Spleen (tissue), 11 donors: ENCODE results near the gene POLN. TPM values are rescaled to one million over a fixed set of nuclear protein-coding genes. Genes with fewer than 3 reads are reported as not detected.
A peak's percentile ranks its signal among the peaks of the same experiment; 100 is the strongest.

Experiments
- DNase-seq: peaks from one replicate; pipeline ENCODE4 v3.0.0-alpha.2; 2020
- H3K27ac ChIP-seq, 8 donors: fragments of 200-600 bp; sonication (generic) in 7 of 8; 1 replicate in 4 of 8; 2 replicates in 4 of 8; pipeline versions ENCODE4 v1.5.0 to v1.8.0; 2016 to 2021; ENCODE audit warnings: inconsistent platforms in 4 of 8, mild to moderate bottlenecking in 4 of 8, moderate library complexity in 1 of 8
- H3K27me3 ChIP-seq, 7 donors: fragments of 200-600 bp; sonication (generic) in 6 of 7; replicated peaks in 1 of 7; 1 replicate in 4 of 7; 2 replicates in 3 of 7; pipeline versions ENCODE4 v1.5.0 to v1.8.0; 2016 to 2021; ENCODE audit warnings: inconsistent platforms in 3 of 7, mild to moderate bottlenecking in 1 of 7
- H3K36me3 ChIP-seq, 6 donors: fragments of 200-600 bp; sonication (generic) in 5 of 6; 1 replicate in 4 of 6; 2 replicates in 2 of 6; pipeline versions ENCODE4 v1.5.0 to v1.8.0; 2016 to 2021; ENCODE audit warnings: inconsistent platforms in 2 of 6
- H3K4me1 ChIP-seq, 6 donors: fragments of 200-600 bp; sonication (generic) in 5 of 6; 1 replicate in 3 of 6; 2 replicates in 3 of 6; pipeline versions ENCODE4 v1.5.0 to v1.8.0; 2016 to 2021; ENCODE audit warnings: inconsistent platforms in 3 of 6
- H3K4me3 ChIP-seq, 8 donors: fragments of 200-600 bp; sonication (generic) in 7 of 8; 1 replicate in 4 of 8; 2 replicates in 4 of 8; pipeline versions ENCODE4 v1.5.0 to v1.8.0; 2016 to 2021; ENCODE audit warnings: inconsistent platforms in 4 of 8, mild to moderate bottlenecking in 4 of 8, moderate library complexity in 2 of 8
- H3K9me3 ChIP-seq, 8 donors: fragments of 200-600 bp; sonication (generic) in 7 of 8; 1 replicate in 4 of 8; 2 replicates in 4 of 8; pipeline versions ENCODE4 v1.5.0 to v1.8.0; 2016 to 2021; ENCODE audit warnings: inconsistent platforms in 4 of 8
- POLR2A ChIP-seq, 3 donors: fragments of 450-650 bp; IDR thresholded peaks; one replicate each; pipeline ENCODE4 v1.5.1; 2017; ENCODE audit warnings: antibody characterized with exemption in 3 of 3, mild to moderate bottlenecking in 1 of 3
- POLR2AphosphoS5 ChIP-seq, 3 donors: sonication (generic); formaldehyde crosslinking; IDR thresholded peaks; one replicate each; pipeline ENCODE4 v1.5.1; 2017; ENCODE audit warnings: antibody characterized with exemption in 3 of 3
- WGBS, 5 donors: extraction: QIAGEN DNeasy Blood & Tissue Kit in 3 of 5; methylation state at CpG; one replicate each; pipeline versions ENCODE4 v1.1.5 to v1.1.7; 2013 to 2018; 5-methylcytosine and 5-hydroxymethylcytosine counted together
- intact Hi-C: fragments of 100-400 bp; cut with DNase I; formaldehyde crosslinking; loops from one replicate; pipeline ENCODE4 v1.15.0; 2023; ENCODE audit warnings: low total_unique reads
- polyA plus RNA-seq, 3 donors: library from polyadenylated mRNA; stranded (reverse); fragments of 200-250 nt; gene quantifications; one replicate each; pipeline ENCODE4 v1.2.1, GENCODE V29; 2013
- total RNA-seq, 7 donors: library from RNA; depleted of rRNA in 3 of 7; stranded (reverse); fragments of >200 nt in 3 of 7; fragmentation: NEBNext Ultra II Directional in 4 of 7; extraction: Animal tissue kit (Norgen Biotek cat#: 25700) in 4 of 7; gene quantifications; one replicate each; pipeline versions ENCODE4 v1.1.0 to v1.2.1, GENCODE V29; 2016 to 2021
- TF ChIP-seq, protein P1 (sequence below), 11 experiments: fragments of 200-600 bp in 7 of 11; fragments of 450-650 bp in 4 of 11; sonication (generic) in 4 of 11; IDR thresholded peaks in 8 of 11; conservative IDR thresholded peaks in 3 of 11; 1 replicate in 7 of 11; 2 replicates in 4 of 11; pipeline versions ENCODE4 v1.4.0 to v1.8.0; 2016 to 2021; ENCODE audit warnings: antibody characterized with exemption in 11 of 11, inconsistent platforms in 4 of 11, mild to moderate bottlenecking in 1 of 11
- donor health status: healthy with polysubstance abuse.
- donor health status: DM: no; HTN: no; CAD: no; lungs with moderate emphysema.
- donor health status: DM: no; HTN: no; CAD: no.
- donor health status: Bipolar disorder and iron deficiency.
- donor health status: healthy.
- donor health status: DM: no; HTN: no; CAD: no.
- donor health status: DM: yes; HTN: yes; CAD: no.

Gene POLN
- total and polyA plus RNA-seq, 10 donors, result 1.2 to 3.5 (median 2.5) TPM

DNA sequence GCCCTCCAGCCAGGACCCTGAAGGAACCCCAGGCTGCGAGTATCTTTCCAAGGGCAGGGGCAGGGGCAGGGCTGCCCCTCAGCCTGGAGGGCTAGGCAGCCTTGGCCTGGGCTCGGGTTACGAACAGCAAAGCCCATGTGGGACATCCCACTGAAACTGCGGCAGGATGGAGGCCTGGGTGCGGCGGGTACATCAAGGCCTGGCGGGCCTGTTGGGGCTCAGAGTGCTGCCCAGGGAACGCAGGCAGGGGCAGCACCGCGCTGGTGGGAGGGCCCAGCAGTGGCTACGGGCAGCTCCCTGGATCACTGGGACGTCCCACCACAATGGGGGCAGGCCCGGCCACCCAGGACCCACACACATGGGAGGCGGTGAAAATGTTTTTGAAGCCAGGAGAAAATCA is 171.9 kb downstream of the POLN start:
- H3K36me3 ChIP-seq, result no peaks in the 10 kb centered on the region
- peak; percentile 50 for DNase-seq
- no peak overlapping the region for H3K27ac ChIP-seq
- TF ChIP-seq, protein P1, sequence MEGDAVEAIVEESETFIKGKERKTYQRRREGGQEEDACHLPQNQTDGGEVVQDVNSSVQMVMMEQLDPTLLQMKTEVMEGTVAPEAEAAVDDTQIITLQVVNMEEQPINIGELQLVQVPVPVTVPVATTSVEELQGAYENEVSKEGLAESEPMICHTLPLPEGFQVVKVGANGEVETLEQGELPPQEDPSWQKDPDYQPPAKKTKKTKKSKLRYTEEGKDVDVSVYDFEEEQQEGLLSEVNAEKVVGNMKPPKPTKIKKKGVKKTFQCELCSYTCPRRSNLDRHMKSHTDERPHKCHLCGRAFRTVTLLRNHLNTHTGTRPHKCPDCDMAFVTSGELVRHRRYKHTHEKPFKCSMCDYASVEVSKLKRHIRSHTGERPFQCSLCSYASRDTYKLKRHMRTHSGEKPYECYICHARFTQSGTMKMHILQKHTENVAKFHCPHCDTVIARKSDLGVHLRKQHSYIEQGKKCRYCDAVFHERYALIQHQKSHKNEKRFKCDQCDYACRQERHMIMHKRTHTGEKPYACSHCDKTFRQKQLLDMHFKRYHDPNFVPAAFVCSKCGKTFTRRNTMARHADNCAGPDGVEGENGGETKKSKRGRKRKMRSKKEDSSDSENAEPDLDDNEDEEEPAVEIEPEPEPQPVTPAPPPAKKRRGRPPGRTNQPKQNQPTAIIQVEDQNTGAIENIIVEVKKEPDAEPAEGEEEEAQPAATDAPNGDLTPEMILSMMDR (IDR thresholded peaks at IDR 0.05 in 8 of 11, conservative IDR thresholded peaks at IDR 0.05 in 3 of 11), result no peak
- TF ChIP-seq POLR2A (IDR thresholded peaks at IDR 0.05) (no peak), POLR2AphosphoS5 (IDR thresholded peaks at IDR 0.05) (no peak)
- peaks cover 0 to 50% (median 0%) of the 10 kb centered on the region in 7 donors for H3K27me3 ChIP-seq
- H3K9me3 ChIP-seq, result no peaks in the 10 kb centered on the region
- 81 to 88% (median 85%) methylated on average over 11 to 14 of the region's 14 CpGs; no CpG with 5 or more reads in 1 of the 5 donors for WGBS, 5 donors
- intact Hi-C loops, result no loop called here
- no peak overlapping the region for H3K4me3 ChIP-seq
- peaks cover 0 to 20% (median 9%) of the 10 kb centered on the region in 6 donors for H3K4me1 ChIP-seq

DNA sequence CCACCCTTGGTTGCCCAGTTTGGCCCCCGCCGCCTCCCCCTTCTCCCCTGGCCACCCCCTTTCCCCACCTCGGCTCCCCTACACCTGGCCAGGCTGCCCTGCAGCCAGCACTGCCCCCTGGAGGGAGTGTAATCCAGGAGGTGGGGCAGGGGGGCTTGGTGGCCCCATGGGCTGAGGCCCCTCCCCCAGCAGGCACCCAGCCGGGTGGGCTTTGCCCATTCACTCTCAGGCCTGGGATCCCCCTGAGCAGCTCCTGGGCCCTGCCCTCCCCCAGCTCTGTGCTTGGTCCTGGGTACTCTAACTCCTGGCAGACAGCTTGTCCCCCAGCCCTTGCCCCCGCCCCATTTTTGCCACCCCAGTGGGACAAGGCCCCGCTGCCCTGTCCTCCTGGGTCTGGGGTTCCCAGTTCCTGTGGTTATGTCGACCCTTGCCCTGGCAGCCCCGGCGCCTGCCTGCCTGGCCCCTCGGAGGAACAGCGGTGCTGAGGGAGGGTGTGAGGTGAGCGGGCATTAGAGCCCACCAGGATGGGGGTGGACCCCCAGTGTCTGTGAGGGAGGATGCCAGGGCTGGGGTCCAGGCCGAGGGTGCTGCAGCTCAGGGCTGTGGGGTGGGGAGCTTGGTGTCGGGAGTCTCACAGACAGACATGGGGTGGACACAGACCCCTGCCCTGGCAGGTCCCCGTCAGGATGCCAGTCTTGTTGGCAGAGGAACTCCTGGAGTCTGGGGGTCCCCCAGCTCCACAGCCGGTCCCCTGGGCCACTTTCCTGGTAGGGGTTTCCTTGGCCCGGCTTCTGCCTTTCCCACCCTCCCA is 172.6 kb downstream of the POLN start:
- 84 to 89% (median 87%) methylated on average over 7 to 17 of the region's 17 CpGs for WGBS, 5 donors
- peaks cover 0 to 20% (median 9%) of the 10 kb centered on the region in 6 donors for H3K4me1 ChIP-seq
- no peak overlapping the region for H3K4me3 ChIP-seq
- intact Hi-C loops, result no loop called here
- H3K27me3 ChIP-seq, result peaks cover 0 to 54% (median 0%) of the 10 kb centered on the region in 7 donors
- no peaks in the 10 kb centered on the region for H3K9me3 ChIP-seq
- DNase-seq, result peak; percentile 67
- H3K27ac ChIP-seq, result no peak overlapping the region
- H3K36me3 ChIP-seq, result no peaks in the 10 kb centered on the region
- TF ChIP-seq POLR2AphosphoS5 (IDR thresholded peaks at IDR 0.05), result no peak

DNA sequence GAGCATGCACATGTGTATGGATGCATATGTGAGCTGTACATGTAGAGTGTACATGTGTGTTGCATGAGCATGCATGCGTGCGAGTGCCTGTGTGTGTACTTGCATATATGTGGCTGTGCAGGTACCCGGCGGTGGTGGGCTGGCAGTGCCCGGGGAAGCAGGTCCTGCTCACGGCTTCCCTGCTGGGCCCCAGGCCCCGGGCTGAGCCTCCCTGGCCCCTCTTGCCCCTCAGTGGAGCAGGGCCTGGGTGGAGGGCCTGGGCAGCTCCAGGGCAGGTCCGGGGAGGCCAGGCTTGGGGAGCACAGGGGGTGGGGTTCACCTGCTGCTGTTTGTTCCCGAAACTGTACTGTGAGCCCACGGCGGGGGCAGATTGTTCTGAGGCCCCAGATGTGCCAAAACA is 173.4 kb downstream of the POLN start:
- WGBS, 5 donors, result 89 to 99% (median 94%) methylated on average over 7 to 11 of the region's 11 CpGs
- intact Hi-C loops, result no loop called here
- DNase-seq, result peak; percentile 66
- no peak overlapping the region for H3K27ac ChIP-seq
- H3K36me3 ChIP-seq, result no peaks in the 10 kb centered on the region
- H3K4me3 ChIP-seq, result no peak overlapping the region
- TF ChIP-seq, protein P1 (IDR thresholded peaks at IDR 0.05 in 8 of 11, conservative IDR thresholded peaks at IDR 0.05 in 3 of 11), result no peak
- TF ChIP-seq POLR2AphosphoS5 (IDR thresholded peaks at IDR 0.05) (no peak), POLR2A (IDR thresholded peaks at IDR 0.05) (no peak)
- peaks cover 0 to 20% (median 9%) of the 10 kb centered on the region in 6 donors for H3K4me1 ChIP-seq
- peaks cover 0 to 57% (median 0%) of the 10 kb centered on the region in 7 donors for H3K27me3 ChIP-seq
- no peaks in the 10 kb centered on the region for H3K9me3 ChIP-seq

DNA sequence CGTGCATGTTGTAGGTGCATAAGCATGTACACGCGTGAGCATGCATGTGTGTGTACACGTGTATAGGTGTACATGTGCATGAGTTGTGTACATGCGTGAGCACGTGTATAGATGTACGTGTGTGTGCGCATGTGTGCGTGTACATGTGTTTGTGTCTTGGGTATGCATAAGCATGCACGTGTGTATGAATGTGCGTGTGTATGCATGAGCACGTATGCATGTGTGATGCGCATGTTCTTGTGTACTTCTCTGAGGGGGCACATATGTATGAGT is 173.8 kb downstream of the POLN start:
- H3K9me3 ChIP-seq, result no peaks in the 10 kb centered on the region
- 96 to 97% (median 96%) methylated on average over 13 of the region's 13 CpGs for WGBS, 5 donors
- no peak overlapping the region for H3K4me3 ChIP-seq
- no peak overlapping the region for H3K27ac ChIP-seq
- peaks cover 0 to 19% (median 9%) of the 10 kb centered on the region in 6 donors for H3K4me1 ChIP-seq
- intact Hi-C loops, result no loop called here
- H3K27me3 ChIP-seq, result peaks cover 0 to 61% (median 0%) of the 10 kb centered on the region in 7 donors
- DNase-seq, result peak; percentile 34
- H3K36me3 ChIP-seq, result no peaks in the 10 kb centered on the region
- TF ChIP-seq POLR2AphosphoS5 (IDR thresholded peaks at IDR 0.05) (no peak), POLR2A (IDR thresholded peaks at IDR 0.05) (no peak)
- TF ChIP-seq, protein P1 (IDR thresholded peaks at IDR 0.05 in 8 of 11, conservative IDR thresholded peaks at IDR 0.05 in 3 of 11), result no peak
